ENCODE measurements around the gene RPTOR.
A peak's percentile ranks its signal among the peaks of the same experiment; 100 is the strongest.

The RPTOR gene

DNA sequence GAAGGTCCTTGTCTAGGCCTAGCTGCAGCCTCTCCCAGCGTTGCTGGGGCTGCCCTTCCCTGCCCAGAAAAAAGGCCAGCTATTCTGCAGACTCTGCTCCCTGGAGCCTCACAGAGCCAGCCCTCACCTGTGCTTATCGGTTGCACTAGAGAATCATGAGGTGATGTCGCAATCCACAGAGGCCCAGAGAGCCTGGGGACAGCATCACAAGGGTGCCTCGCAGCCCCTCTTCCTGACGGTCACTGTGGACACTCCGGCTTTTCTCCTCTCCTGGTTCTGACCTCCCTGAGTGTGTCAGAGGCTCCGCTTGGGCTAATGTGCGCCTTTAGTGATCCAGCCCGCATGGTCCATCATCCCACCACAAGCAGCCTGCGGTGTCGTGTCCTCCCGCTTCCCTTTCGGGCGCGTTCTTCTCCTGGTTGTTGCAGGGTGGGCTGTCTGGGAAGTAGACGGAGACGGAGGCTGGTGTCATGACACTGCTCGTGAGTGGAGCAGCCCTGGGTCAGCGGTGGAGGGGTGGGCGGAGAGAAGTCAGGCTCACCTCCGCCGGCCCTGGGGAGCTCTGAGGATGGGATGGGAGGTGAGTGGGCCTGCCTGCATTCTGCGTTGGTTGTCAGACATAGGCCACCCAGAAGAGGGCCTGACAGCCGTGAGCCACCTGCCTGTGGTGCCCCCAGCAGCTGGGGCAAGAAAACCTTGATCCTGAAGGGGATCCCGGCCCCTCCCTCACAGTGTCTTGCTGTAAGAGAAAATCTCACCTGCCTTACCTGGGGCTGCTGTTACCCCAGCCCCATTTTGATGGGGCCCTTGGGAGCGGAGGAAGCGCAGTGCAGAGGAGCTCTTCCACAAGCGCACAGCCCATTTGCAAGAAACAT, 281.1 kb downstream of the RPTOR start:
- DNase-seq = no peak

DNA sequence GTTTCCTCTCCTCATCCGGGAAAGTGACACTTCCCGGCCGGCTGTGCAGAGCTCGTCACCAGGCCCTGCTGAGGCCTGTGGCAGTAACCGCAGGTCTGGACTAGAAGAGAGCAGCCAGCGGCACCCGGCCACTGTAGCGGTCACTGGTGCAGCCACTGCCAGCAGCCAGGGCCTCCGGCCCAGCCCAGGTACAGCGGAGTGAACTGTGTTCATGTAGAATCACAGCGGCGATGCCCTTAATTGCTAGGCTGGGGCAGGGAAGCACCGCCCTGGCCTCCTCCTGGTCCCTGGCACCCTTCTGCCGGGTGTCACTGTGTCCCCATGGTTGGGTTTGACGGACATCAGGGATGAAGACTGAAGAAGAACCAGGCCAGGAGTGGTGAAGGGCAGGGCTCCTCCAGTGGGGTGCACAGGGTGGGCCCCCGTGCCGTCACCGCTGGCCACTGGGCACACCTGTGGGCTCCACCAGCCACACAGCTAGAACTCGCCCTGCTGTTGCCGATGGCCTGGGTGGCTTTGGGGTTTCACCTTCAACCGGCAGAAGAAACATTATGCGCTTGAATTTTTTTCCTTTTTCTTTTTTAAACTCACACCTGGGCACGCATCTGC, 281.8 kb downstream of the RPTOR start:
- no peak for DNase-seq

DNA sequence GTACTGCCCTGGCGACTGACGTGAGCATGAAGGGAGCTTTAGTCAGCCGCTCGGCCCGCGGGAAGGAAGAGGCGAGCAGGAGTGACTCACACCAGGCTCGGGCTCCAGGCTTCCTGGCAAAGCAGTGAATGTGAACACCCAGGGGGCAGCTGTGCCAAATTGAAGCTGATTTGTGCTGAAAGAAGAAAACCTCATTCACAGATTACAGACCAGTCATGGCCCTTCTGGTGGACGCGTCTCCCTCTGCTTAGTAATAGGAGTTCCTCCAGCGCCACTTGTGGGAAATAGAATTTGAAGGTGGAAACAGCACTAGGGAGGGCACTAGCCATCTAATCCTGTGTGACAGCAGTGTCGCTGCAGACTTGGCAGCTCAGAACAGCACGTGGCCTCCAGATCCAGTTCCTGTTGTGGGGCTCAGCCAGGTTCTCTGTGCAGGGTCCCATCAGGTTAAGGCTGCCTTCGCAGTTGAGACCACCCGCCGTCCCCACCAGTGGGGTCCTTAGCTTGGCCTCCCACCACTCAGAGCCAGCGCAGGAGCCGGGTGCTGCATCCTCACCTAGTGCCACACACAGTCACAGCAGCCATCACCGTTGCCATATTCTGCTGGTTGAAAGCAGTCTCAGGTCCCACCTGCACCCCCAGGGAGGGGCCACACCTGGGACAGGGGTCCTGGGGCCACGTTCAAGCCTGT, 282.5 kb downstream of the RPTOR start:
- DNase-seq = peak; percentile 86

DNA sequence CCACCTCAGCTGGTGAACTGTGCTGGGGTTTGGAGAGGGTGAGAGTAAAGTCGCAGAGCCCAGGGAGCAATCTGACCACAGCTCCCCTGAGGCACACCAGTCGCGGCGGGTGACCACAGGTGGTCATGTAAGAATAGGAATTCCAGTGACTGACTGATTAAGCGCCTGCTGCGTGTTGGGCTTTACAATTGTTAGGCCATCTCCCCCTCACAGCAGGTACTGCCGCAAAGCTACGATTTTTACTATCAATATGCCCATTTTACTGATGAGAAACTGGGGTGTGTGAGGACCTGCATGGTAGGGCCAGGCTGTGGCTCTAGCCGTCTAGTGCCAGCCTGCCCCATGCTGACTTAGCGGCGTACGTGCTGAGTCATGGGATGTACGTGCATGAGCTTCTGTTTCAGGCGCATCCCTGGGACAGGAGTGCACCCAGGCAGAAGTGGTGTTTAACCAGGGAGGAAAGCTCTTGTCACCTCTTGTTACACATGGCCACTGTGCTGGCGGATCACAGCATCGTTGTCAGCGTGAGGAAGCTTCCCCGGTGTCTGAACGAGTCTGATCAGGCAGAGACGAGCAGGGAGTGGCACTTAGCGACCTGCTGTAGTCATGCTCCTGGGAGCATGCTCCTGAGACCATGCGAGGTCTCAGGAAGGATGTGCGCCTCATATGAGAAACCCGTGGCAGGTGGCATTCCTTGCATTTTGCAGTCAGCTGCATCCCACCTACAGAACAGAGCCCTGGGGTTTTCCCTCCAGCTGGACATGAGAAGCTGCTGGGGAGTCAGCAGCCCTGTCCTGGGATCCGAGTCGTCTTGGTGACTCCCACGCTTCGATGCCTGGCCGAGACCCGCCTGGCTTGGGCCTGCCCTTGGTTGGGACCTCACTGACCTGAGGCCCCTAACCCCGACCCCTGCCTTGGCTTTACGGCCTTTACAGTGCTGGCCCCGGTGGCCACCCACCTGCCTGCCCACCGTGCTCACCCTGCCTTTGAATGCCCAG, 283.3 kb downstream of the RPTOR start:
- DNase-seq = no peak

DNA sequence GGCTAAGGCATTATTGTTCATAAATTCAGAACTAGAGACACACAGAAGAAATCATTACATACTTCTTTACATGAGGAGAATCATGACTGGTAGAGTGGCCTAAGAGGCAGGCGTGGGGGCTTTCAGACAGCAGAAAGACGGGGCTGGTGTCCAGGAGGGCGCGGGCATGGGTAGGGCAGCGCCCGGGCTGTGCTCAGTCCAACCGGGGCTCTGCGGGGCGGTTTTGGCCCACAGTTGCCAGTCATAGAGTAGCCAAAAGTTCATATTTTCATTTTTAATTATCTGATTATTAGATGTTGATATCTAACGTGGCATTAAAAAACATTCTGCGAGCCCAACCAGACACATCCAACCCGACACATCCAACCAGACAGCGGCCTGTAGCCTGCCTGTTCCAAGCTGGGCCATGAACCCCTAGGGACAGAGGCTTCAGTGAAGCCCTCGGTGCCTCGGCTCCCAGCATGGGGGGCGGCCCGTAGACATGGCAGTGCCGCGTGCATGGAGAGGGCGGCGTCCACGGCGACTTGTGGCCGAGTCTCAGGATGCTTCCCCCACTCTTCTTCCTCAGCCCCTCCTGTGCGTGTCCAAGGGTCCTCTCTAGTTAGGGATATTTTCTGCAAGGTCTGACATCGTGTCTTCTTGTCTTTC, 284.7 kb downstream of the RPTOR start:
- no peak for DNase-seq

DNA sequence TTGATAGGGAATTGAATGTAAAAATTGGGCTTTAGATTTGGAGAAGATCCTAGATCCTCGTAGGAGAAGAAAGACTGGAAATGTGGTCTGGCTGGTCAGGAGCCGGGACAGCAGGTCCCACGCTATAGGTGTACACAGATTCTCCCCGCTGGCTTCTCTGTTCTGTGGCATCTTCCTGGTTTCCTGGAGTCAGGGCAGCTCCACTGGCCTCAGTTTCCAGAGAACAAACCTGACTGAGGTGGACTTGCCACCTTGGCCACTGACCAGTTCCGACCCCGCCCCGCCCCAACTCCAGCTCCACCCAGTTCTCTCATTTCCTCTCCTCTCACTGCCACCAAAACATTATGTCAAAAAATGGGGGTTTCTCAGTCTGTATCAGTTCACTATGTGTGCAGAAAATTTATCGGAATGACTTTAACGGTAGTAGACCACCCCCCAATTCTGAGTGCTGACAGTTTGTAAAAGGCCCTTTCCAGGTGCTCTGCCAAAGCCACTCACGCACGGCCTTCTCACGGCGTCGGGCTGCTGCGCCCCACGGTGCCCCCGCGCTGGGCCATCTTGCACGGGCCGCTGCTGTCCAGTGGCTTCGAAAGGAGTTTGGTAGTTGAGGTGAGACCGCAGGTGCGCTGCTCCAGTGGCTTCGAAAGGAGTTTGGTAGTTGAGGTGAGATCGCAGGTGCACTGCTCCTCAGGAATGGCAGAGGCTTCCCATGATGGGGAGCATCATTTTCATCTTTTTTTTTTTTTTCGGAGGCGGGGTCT, 285.6 kb downstream of the RPTOR start:
- DNase-seq = no peak

DNA sequence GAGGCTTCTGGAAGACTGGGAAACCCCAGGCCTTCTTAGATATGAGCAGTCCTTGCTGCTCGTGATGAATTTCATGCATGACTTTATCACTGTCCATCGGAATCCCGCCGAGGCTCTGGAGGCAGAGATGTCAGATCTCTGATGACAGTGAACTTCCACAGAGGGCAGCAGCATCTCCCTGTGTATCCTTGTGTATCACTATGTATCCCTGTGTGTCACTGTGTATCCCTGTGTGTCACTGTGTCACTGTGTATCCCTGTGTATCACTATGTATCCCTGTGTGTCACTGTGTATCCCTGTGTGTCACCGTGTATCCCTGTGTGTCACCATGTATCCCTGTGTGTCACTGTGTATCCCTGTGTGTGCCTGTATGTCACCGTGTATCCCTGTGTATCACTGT, 286.9 kb downstream of the RPTOR start:
- DNase-seq = no peak

DNA sequence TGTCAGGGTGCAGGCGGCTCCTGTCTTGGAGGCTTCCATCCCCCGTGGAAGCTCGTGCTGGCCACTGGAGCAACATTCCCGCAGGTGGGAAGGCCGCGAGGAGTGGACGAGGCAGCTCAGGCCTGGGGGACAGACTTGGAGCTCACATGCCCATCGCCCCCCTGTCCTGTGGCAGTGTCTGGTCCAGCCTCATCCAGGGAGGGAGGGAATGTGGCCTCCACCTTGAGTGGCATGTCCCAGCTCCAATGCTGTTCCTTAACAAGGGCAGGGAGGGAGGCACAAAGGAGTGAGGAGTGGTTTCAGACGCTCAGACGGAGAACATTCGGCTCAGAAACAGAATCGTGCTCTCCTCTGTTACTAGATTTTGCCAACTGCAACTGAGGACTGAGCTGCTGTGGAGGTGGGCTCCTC, 287.6 kb downstream of the RPTOR start:
- peak; percentile 19 for DNase-seq

DNA sequence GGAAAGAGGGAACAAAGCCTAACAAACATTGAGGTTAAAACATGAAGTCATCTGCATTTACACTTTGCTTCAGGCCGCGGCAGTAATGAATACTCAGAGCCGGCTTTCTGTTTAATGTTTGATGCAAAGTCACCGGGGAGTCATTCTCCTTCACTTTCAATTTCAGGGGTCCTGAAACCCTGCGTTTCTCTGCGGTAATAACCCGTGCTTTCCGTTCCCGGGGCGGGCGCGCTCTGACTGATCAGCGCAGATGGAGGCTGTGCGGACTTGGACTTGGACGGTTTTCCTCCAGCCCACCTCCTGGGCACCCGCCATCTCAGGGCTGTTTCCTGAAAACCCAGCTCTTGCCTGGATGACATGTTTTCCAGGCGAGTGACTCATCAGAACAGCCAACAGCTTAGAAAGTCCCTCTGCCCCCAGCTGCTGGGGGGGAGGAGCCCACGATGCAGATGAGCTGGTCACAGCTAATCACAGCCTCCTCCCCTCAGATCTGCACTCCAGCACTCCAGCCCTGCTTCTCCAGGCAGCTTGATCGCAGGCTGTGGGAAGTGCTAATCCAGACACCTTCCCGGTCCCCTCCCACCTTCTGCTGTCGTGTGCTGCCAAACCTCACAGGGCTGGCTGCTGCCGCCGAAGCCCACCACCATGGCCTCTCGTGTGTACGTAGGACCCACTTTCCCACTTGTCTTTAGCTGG, 288.4 kb downstream of the RPTOR start:
- DNase-seq = peak; percentile 97

DNA sequence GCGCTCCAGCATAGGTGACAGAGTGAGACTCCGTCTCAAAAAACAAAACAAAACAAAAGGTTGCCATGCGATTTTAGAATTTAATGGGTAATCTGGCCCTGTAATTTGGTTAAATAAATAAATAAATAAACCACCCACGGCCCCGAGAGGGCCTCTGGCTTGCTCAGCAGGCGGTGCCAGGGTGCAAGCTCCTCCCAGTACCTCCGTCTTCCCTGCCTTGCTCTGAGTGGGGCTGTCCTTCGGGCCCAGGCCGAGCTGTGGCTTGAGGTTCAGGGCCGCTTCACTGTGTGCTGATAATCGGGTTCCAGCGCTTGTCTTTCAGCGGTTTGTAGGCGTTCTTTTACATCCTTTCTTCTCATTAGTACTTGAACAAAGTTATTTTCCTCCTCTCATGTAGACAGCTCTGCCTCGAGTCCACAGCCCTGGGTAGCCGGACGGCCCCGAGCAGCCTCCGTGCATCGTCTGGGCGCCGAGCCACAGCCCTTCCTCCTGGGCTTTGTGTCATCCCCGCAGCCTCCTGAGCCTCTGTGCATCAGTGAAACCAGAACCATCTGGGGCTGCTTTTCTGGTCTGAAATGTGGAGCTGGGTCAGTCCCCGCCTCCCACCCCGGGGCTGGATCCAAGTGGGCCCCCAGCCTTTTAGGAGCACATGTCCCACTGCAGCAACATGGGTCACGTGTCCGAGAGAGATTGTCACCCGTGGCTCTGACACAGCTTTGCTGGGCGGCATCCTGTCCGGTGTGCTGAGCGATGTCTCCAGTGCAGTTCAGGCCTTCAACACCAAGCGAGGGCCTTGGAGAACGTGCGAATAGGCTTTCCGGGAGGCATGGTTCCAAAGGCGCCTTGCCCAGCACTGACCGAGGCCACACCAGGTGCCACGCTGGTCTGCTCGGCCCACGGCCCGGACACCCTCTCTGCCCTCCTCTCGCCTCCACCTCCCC, 289.6 kb downstream of the RPTOR start:
- no peak for DNase-seq

DNA sequence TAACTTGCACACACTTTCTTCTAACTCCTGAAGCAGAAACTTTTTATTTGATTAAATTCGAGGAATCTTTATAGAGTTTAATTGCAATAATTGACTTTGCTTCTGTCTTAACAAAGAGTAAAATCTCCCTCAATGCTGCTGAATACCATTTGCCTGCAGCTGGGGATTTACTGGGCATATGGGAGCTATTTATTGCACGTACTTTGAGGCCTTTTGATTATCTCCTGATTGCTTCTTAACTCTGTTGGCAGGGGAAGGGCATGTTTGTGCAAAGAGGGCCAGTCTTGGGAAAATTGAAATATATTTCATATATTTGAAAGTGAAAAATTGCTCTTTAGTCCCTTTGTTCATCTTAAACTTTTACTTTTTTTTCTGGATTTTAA, 290.2 kb downstream of the RPTOR start:
- no peak for DNase-seq

DNA sequence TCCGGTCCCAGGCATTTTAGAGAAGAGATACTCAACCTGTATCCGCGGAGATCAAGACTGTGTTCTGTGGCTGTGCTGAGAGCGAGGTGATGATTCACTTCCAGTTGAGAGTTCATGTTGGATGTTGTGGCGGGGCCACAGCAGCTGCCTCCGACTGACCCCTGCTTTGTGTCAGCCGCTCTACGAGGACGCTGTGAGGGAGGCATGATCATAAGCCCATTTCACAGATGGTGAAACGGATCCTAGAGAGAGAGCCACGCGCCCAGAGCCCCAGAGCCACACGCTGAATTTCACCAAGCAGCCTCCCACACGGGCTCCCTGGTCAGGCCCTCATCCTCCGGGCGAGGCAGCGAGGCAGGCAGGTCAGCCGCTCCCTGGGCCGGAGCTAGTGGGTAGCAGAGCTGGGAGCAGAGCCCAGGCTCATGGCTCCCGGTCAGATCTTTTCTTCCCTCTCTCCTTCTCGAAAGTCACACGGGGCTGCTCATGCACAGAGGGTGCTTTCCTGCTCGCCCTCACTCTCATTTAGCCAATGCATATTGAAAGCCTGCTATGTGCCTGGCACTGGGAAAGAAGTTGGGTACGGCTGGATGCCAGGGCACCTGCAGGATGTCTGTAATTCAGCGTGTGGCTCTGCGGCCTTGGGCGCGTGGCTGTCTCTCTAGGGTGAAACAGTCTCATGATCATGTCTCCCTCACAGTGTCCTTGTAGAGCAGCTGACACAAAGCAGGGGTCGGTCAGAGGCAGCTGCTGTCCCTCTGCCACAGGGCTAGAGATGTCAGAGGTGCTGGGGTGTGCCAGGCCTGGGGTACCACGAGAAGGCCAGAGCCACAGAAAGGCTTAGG, 291.4 kb downstream of the RPTOR start:
- DNase-seq = no peak

DNA sequence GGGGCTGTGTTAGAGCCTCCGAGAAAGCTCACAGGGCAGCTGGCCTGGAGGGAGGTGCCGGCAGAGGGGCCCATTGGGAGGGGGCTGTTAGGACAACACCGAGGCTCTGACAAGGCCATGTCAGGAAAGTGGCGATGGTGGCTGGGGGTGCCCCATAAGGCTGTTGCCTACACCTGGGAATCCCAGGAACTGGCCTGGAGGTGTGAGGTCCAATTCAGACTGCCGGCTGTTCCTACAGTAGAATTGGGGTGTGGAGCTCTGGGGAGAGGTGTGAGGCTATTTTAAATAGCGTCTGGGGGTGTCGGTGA, 292.0 kb downstream of the RPTOR start:
- DNase-seq = no peak

DNA sequence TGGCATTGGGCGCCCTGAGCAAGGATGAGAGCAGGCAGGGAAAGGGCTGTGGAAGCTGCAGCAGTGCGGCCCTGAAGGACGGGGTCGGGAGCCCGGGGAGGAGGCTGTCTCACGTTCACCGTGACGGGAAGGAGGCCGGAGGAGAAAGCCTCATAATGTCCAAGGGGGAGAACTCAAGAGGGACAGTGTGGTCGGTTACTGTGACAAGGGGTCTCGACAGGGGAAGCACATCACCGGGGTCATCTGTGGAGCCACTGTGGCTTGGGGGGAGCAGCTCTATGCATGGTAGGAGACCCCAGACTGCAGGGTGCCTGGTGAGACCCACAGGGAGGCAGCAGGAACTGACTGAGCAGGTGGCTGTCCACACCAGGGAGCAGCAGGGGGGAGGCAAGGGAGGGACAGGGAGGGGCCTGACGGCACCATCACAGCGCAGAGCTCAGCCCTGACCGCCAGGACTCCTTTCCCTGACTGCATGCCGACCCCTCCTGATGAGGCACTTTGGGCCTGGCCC, 292.4 kb downstream of the RPTOR start:
- no peak for DNase-seq

DNA sequence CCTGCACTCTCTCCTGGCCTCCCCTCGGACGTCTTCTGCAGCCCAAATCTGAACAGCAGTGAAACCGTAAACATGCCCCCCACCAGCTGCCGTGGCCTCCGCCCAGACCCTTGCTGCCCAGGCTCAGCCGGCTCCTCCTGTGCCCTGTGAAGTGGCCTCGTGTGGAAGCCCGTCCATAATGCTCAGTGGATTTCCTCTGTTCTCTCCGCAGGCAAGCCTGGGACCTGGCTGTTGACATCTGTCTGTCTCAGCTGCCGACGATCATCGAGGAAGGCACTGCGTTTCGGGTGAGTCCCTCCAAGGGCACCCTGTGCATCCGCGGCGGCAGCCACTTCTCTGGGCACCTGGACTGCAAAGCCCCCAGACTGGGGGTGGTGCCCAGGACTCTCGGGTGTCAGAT, 293.1 kb downstream of the RPTOR start:
- no peak for DNase-seq

DNA sequence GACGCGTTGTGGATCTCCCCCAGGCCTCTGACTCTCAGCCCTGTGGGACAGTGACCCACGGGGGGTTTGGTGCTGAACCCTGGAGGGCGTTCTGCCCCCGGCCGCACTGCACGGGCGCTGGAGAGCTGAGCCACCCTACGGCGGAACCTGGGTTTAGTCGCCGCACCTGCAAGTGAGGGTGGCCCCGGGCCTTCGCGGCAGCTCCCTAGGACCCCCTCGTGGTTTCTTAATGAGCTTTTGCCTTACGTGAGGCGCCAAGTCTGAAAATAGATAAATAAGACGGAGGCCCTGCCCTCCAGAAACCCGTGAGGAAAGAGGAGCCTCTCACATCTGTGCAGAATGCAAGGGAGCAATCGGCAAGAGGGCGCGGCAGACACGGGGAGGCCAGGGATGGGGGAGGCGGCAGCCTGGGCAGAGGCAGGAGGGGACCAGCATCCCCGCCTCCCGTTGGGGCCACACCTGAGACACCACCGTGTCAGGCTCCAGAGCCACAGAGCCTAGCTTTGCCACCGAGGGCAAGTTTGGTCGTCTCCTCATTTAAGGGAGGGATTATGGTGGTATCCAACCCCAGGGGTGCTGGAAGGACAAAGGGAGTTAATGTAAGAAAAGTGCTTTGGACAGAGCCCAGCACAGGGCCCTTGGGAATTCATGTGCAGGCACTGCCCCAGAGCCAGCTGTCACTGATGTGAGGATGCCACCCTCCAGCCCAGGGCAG, 293.8 kb downstream of the RPTOR start:
- no peak for DNase-seq

DNA sequence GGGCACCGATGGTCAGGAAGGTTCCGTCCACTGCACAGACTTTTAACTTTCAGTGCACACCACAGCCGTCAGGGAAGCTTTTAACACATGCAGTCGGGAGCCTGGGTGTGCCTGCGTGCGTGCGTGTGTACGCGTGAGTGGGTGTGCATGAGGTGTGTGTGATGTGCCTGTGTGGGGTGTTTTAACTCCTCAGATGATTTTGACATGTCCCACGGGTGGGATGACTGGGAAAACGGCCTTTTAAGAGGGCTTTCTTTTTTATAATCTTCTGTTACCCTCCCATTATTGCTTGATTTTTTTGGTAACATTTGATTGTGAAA, 294.3 kb downstream of the RPTOR start:
- no peak for DNase-seq

DNA sequence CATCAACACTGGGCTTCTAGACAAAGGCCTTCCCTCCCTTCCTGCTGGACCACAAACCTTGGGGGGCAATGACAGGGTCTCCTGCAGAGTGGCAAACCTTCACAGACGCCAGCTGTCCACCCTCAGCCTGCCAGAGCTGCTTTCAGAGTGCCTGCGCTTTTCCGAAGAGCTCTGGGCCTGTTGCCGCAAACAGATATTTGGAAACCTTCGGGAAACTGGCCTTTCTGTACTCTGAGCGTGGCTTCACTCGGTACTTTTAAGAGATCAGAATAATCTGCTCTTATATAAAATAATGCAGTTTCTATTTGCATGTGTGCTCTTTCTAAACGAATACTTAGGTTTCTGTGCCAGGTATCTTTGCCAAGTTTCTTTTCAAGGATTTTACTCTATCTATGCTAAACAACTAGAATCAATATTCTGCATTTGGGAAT, 294.9 kb downstream of the RPTOR start:
- no peak for DNase-seq
